Middle frontal gyrus (tissue), 1 donor: ENCODE measurements around the gene RBMS3.

ENCODE experiments used
- DNase-seq: peaks from one replicate; pipeline ENCODE4 v3.0.0-alpha.2; 2015; ENCODE audit warnings: low spot score; ENCODE audit errors: extremely low spot score

The RBMS3 gene

GRCh38 chr3:29275309-29275708 lies 5.6 kb upstream of the RBMS3 start:
- DNase-seq, result no peak

- no peak for DNase-seq
Measured at GRCh38 chr3:29277249-29277648, 3.6 kb upstream of the RBMS3 start.

- no peak for DNase-seq
Measured at GRCh38 chr3:29279286-29279685, 1.6 kb upstream of the RBMS3 start.

- DNase-seq, result no peak
Measured at GRCh38 chr3:29279806-29280205, 1.1 kb upstream of the RBMS3 start.

GRCh38 chr3:29281094-29281343 lies 148 bp downstream of the RBMS3 start:
- no peak for DNase-seq

- DNase-seq, result no peak
Measured at GRCh38 chr3:29281344-29282241, 722 bp downstream of the RBMS3 start.

- DNase-seq, result no peak
Measured at GRCh38 chr3:29282427-29283230, 1.8 kb downstream of the RBMS3 start.

- no peak for DNase-seq
Measured at GRCh38 chr3:29283231-29284119, 2.6 kb downstream of the RBMS3 start.

GRCh38 chr3:29284497-29284896 lies 3.6 kb downstream of the RBMS3 start:
- DNase-seq, result no peak

GRCh38 chr3:29285471-29286071 lies 4.7 kb downstream of the RBMS3 start:
- no peak for DNase-seq

GRCh38 chr3:29286478-29287240 lies 5.8 kb downstream of the RBMS3 start:
- DNase-seq, result no peak

GRCh38 chr3:29290596-29290995 lies 9.7 kb downstream of the RBMS3 start:
- no peak for DNase-seq

GRCh38 chr3:29291260-29291981 lies 10.6 kb downstream of the RBMS3 start:
- no peak for DNase-seq

GRCh38 chr3:29291982-29292363 lies 11.1 kb downstream of the RBMS3 start:
- DNase-seq, result no peak

GRCh38 chr3:29293421-29293820 lies 12.6 kb downstream of the RBMS3 start:
- no peak for DNase-seq

GRCh38 chr3:29297998-29298397 lies 17.1 kb downstream of the RBMS3 start:
- no peak for DNase-seq

- no peak for DNase-seq
Measured at GRCh38 chr3:29301332-29302019, 20.6 kb downstream of the RBMS3 start.

- no peak for DNase-seq
Measured at GRCh38 chr3:29302619-29303018, 21.7 kb downstream of the RBMS3 start.

GRCh38 chr3:29307295-29307694 lies 26.4 kb downstream of the RBMS3 start:
- no peak for DNase-seq
